H9 (cell line): ENCODE results near the gene GNAT3. TPM values are rescaled to one million over a fixed set of nuclear protein-coding genes. Genes with fewer than 3 reads are reported as not detected.

ENCODE experiments used
- DNase-seq: peaks from one replicate; pipeline ENCODE4 v3.0.0-alpha.2; 2017
- H2AFZ ChIP-seq: one replicate; pipeline ENCODE4 v1.6.1; 2013; ENCODE audit warnings: mild to moderate bottlenecking, low read length, control low read depth, moderate library complexity
- H2AK5ac ChIP-seq: 2 replicates; pipeline ENCODE4 v1.6.1; 2013; ENCODE audit warnings: low read length, control low read depth, mixed read lengths; ENCODE audit not compliant: insufficient read length
- H2BK120ac ChIP-seq: one replicate; pipeline ENCODE4 v1.6.1; 2013; ENCODE audit warnings: low read depth, mild to moderate bottlenecking, low read length, control low read depth, inconsistent platforms; ENCODE audit not compliant: poor library complexity, severe bottlenecking
- H2BK12ac ChIP-seq: 2 replicates; pipeline ENCODE4 v1.6.1; 2013; ENCODE audit warnings: low read length, control low read depth, mixed read lengths, low read depth; ENCODE audit not compliant: insufficient read length
- H2BK15ac ChIP-seq: 2 replicates; pipeline ENCODE4 v1.6.1; 2013; ENCODE audit warnings: low read depth, low read length, control low read depth
- H2BK20ac ChIP-seq: one replicate; pipeline ENCODE4 v1.6.1; 2013; ENCODE audit warnings: low read depth, mild to moderate bottlenecking, low read length, control low read depth, inconsistent platforms; ENCODE audit not compliant: poor library complexity, severe bottlenecking
- H2BK5ac ChIP-seq: 2 replicates; pipeline ENCODE4 v1.6.1; 2013; ENCODE audit warnings: low read length, control low read depth, mixed read lengths; ENCODE audit not compliant: insufficient read length
- H3K14ac ChIP-seq: 2 replicates; pipeline ENCODE4 v1.6.1; 2013; ENCODE audit warnings: low read length, control low read depth; ENCODE audit not compliant: insufficient read depth
- H3K18ac ChIP-seq: 2 replicates; pipeline ENCODE4 v1.6.1; 2013; ENCODE audit warnings: low read depth, mild to moderate bottlenecking, mixed read lengths, low read length, control low read depth; ENCODE audit not compliant: insufficient read length
- H3K23ac ChIP-seq: 2 replicates; pipeline ENCODE4 v1.6.1; 2013; ENCODE audit warnings: low read length, control low read depth, mixed read lengths, low read depth; ENCODE audit not compliant: insufficient read length
- H3K23me2 ChIP-seq: 2 replicates; pipeline ENCODE4 v1.6.1; 2013; ENCODE audit warnings: low read depth, mild to moderate bottlenecking, mixed read lengths, low read length, control low read depth; ENCODE audit not compliant: insufficient read length, poor library complexity, severe bottlenecking
- H3K27ac ChIP-seq: 2 replicates; pipeline ENCODE4 v1.5.1; 2013; ENCODE audit warnings: low read length, control low read depth, mixed read lengths, low read depth; ENCODE audit not compliant: insufficient read length
- H3K27me3 ChIP-seq: 2 replicates; pipeline ENCODE4 v1.6.1; 2013; ENCODE audit warnings: low read length, control low read depth, inconsistent platforms; ENCODE audit not compliant: insufficient read depth
- H3K4ac ChIP-seq: 2 replicates; pipeline ENCODE4 v1.6.1; 2013; ENCODE audit warnings: low read depth, mild to moderate bottlenecking, control low read depth, inconsistent platforms, low read length, moderate library complexity
- H3K4me1 ChIP-seq: 2 replicates; pipeline ENCODE4 v1.6.1; 2013; ENCODE audit warnings: low read length, control low read depth, inconsistent platforms; ENCODE audit not compliant: insufficient read depth
- H3K4me2 ChIP-seq: 2 replicates; pipeline ENCODE4 v1.6.1; 2013; ENCODE audit warnings: low read length, control low read depth, mixed read lengths; ENCODE audit not compliant: insufficient read length, insufficient read depth
- H3K56ac ChIP-seq: 2 replicates; pipeline ENCODE4 v1.6.1; 2013; ENCODE audit warnings: low read depth, mild to moderate bottlenecking, mixed read lengths, low read length, control low read depth; ENCODE audit not compliant: insufficient read length
- H3K79me1 ChIP-seq: 2 replicates; pipeline ENCODE4 v1.6.1; 2013; ENCODE audit warnings: low read depth, mild to moderate bottlenecking, moderate library complexity, low read length, control low read depth, inconsistent platforms; ENCODE audit not compliant: insufficient read depth, poor library complexity, severe bottlenecking
- H3K79me2 ChIP-seq: 2 replicates; pipeline ENCODE4 v1.6.1; 2013; ENCODE audit warnings: low read length, control low read depth, inconsistent platforms; ENCODE audit not compliant: insufficient read depth
- H3K9ac ChIP-seq: 2 replicates; pipeline ENCODE4 v1.6.1; 2013; ENCODE audit warnings: low read length, control low read depth, mixed read lengths; ENCODE audit not compliant: insufficient read length; ENCODE audit errors: extremely low read depth
- H3K9me3 ChIP-seq: one replicate; pipeline ENCODE4 v1.6.1; 2013; ENCODE audit warnings: low read depth, low read length, inconsistent platforms; ENCODE audit not compliant: control insufficient read depth
- H3T11ph ChIP-seq: one replicate; pipeline ENCODE4 v1.6.1; 2013; ENCODE audit warnings: mild to moderate bottlenecking, low read length, control low read depth, inconsistent platforms
- H4K20me1 ChIP-seq: one replicate; pipeline ENCODE4 v1.6.1; 2013; ENCODE audit not compliant: control insufficient read depth, insufficient read length, insufficient read depth
- H4K5ac ChIP-seq: 2 replicates; pipeline ENCODE4 v1.6.1; 2013; ENCODE audit warnings: low read depth, mild to moderate bottlenecking, mixed read lengths, low read length, control low read depth; ENCODE audit not compliant: insufficient read length
- H4K8ac ChIP-seq: replicated peaks from 2 replicates; pipeline ENCODE4 v1.6.1; 2013; ENCODE audit warnings: low read length, control low read depth, mixed read lengths, low read depth; ENCODE audit not compliant: insufficient read length
- H4K91ac ChIP-seq: 2 replicates; pipeline ENCODE4 v1.6.1; 2013; ENCODE audit warnings: low read depth, mild to moderate bottlenecking, moderate library complexity, mixed read lengths, low read length, control low read depth; ENCODE audit not compliant: insufficient read length
- H3K27ac Mint-ChIP-seq, 3 experiments: 2 replicates in 2 of 3; 3 replicates in 1 of 3; pipeline ENCODE4 v1.8.0; 2020 to 2021; ENCODE audit warnings: mixed read lengths in 3 of 3, mild to moderate bottlenecking in 1 of 3, moderate library complexity in 1 of 3
- H3K27me3 Mint-ChIP-seq: 2 replicates; pipeline ENCODE4 v1.8.0; 2021; ENCODE audit warnings: low read depth, mild to moderate bottlenecking, moderate library complexity, mixed read lengths
- H3K36me3 Mint-ChIP-seq, 3 experiments: 2 replicates in 2 of 3; 3 replicates in 1 of 3; pipeline ENCODE4 v1.8.0; 2020 to 2021; ENCODE audit warnings: low read depth in 3 of 3, mixed read lengths in 3 of 3; ENCODE audit not compliant: insufficient read depth in 1 of 3
- H3K4me1 Mint-ChIP-seq, 2 experiments: 2 replicates each; pipeline ENCODE4 v1.8.0; 2020; ENCODE audit warnings: mixed read lengths in 2 of 2
- H3K4me3 Mint-ChIP-seq, 2 experiments: 2 replicates in 1 of 2; 3 replicates in 1 of 2; pipeline ENCODE4 v1.8.0; 2020 to 2021; ENCODE audit warnings: mild to moderate bottlenecking in 2 of 2, mixed read lengths in 2 of 2, moderate library complexity in 1 of 2
- H3K9me3 Mint-ChIP-seq, 2 experiments: 2 replicates in 1 of 2; 3 replicates in 1 of 2; pipeline ENCODE4 v1.8.0; 2020; ENCODE audit warnings: mild to moderate bottlenecking in 2 of 2, mixed read lengths in 2 of 2, moderate library complexity in 1 of 2
- WGBS: extraction: QIAGEN DNeasy Blood & Tissue Kit; methylation state at CpG from one replicate; pipeline ENCODE4 v1.1.7; 2013; ENCODE audit warnings: missing lambda C conversion rate, low lambda C conversion rate, mixed read lengths; ENCODE audit not compliant: insufficient read length; ENCODE audit errors: extremely low coverage; 5-methylcytosine and 5-hydroxymethylcytosine counted together
- total RNA-seq: library from RNA; stranded (reverse); gene quantifications from 2 replicates; pipeline ENCODE4 v1.2.1, GENCODE V29; 2021
- TF ChIP-seq, protein P1 (sequence below): fragments of 200-600 bp; sonication (generic); conservative IDR thresholded peaks from 3 replicates; pipeline ENCODE4 v1.8.0; 2021; ENCODE audit warnings: antibody characterized with exemption, mild to moderate bottlenecking

Gene GNAT3
- total RNA-seq, 1 experiment from 2014 or later = not detected

DNA sequence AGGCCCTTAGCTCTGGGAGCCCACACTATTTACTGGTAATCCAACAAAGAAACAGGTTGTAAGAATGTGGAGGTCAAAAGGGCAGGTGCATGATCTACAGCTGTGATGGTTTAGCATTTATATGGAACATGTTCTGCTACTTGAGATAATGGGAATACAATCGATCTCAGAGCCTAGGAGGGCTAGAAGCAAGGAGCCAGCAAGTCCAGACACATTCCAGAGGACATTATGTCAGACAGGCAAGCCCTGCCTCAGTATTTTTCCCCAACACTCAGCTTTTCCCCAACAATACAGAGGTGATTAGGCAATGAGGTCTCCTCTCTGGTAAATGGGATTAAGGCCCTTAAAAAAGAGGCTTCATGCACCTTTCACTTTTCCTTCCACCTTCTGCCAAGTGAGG lies 21.4 kb upstream of the GNAT3 start:
- no peaks in the 10 kb centered on the region for H3K23me2 ChIP-seq
- no peaks in the 10 kb centered on the region for H3K79me1 ChIP-seq
- no peak overlapping the region for H3K14ac ChIP-seq
- no peaks in the 10 kb centered on the region for H4K20me1 ChIP-seq
- H3K27me3 ChIP-seq = no peaks in the 10 kb centered on the region
- peaks cover 8 to 10% of the 10 kb centered on the region in 2 experiments; a peak in 3 of 5 replicates for H3K9me3 Mint-ChIP-seq
- H3K27ac Mint-ChIP-seq = no peak overlapping the region
- no peak overlapping the region for H3K4me2 ChIP-seq
- H3K4ac ChIP-seq = no peak overlapping the region
- H3K4me1 ChIP-seq = no peaks in the 10 kb centered on the region
- H3K9me3 ChIP-seq = no peaks in the 10 kb centered on the region
- no peak overlapping the region for H2BK15ac ChIP-seq
- no peak overlapping the region for H3T11ph ChIP-seq
- H3K36me3 Mint-ChIP-seq = peaks cover 9 to 14% (median 9%) of the 10 kb centered on the region in 3 experiments
- TF ChIP-seq, protein P1, sequence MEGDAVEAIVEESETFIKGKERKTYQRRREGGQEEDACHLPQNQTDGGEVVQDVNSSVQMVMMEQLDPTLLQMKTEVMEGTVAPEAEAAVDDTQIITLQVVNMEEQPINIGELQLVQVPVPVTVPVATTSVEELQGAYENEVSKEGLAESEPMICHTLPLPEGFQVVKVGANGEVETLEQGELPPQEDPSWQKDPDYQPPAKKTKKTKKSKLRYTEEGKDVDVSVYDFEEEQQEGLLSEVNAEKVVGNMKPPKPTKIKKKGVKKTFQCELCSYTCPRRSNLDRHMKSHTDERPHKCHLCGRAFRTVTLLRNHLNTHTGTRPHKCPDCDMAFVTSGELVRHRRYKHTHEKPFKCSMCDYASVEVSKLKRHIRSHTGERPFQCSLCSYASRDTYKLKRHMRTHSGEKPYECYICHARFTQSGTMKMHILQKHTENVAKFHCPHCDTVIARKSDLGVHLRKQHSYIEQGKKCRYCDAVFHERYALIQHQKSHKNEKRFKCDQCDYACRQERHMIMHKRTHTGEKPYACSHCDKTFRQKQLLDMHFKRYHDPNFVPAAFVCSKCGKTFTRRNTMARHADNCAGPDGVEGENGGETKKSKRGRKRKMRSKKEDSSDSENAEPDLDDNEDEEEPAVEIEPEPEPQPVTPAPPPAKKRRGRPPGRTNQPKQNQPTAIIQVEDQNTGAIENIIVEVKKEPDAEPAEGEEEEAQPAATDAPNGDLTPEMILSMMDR = no peak
- H3K9ac ChIP-seq = no peak overlapping the region
- no peak overlapping the region for H2BK20ac ChIP-seq
- H2BK5ac ChIP-seq = no peak overlapping the region
- no peaks in the 10 kb centered on the region for H3K27me3 Mint-ChIP-seq
- H2BK12ac ChIP-seq = no peak overlapping the region
- H3K23ac ChIP-seq = no peak overlapping the region
- no peak overlapping the region for H2BK120ac ChIP-seq
- no CpG with 5 or more reads among the region's 1 CpG for WGBS
- no peak overlapping the region for H3K27ac ChIP-seq
- H4K8ac ChIP-seq = no peak overlapping the region
- H3K4me3 Mint-ChIP-seq = no peak overlapping the region
- DNase-seq = no peak
- no peak overlapping the region for H2AK5ac ChIP-seq
- no peak overlapping the region for H3K56ac ChIP-seq
- H3K4me1 Mint-ChIP-seq = peaks cover 3 to 11% of the 10 kb centered on the region in 2 experiments; a peak in 3 of 4 replicates
- H4K91ac ChIP-seq = no peak overlapping the region
- H4K5ac ChIP-seq = no peak overlapping the region
- H3K79me2 ChIP-seq = no peaks in the 10 kb centered on the region
- H2AFZ ChIP-seq = no peak overlapping the region
- no peak overlapping the region for H3K18ac ChIP-seq
